Left lung (tissue), 10 donors: ENCODE measurements around the gene S100PBP. TPM values are rescaled to one million over a fixed set of nuclear protein-coding genes. Genes with fewer than 3 reads are reported as not detected.
A peak's percentile ranks its signal among the peaks of the same experiment; 100 is the strongest.

Experiments
- ATAC-seq: fragments of 200-7000 bp; cut with Tn5 transposase; one replicate; pipeline ENCODE4 v1.9.1; 2020; ENCODE audit warnings: moderate library complexity
- DNase-seq, 4 donors: peaks; one replicate each; pipeline ENCODE4 v3.0.0-alpha.2; 2013 to 2020
- H3K27ac ChIP-seq, 2 donors: fragments of 200-600 bp; sonication (generic) in 1 of 2; one replicate each; pipeline versions ENCODE4 v1.5.0 to v1.8.0; 2020 to 2021
- H3K27me3 ChIP-seq, 2 donors: fragments of 200-600 bp; sonication (generic) in 1 of 2; one replicate each; pipeline versions ENCODE4 v1.5.0 to v1.8.0; 2020 to 2021
- H3K36me3 ChIP-seq, 2 donors: fragments of 200-600 bp; sonication (generic) in 1 of 2; one replicate each; pipeline versions ENCODE4 v1.5.0 to v1.8.0; 2020 to 2021
- H3K4me1 ChIP-seq, 2 donors: fragments of 200-600 bp; one replicate each; pipeline ENCODE4 v1.8.0; 2021
- H3K4me3 ChIP-seq, 2 donors: fragments of 200-600 bp; sonication (generic) in 1 of 2; one replicate each; pipeline versions ENCODE4 v1.5.0 to v1.8.0; 2020 to 2021; ENCODE audit warnings: mild to moderate bottlenecking in 1 of 2
- H3K9me3 ChIP-seq, 2 donors: fragments of 200-600 bp; sonication (generic) in 1 of 2; one replicate each; pipeline versions ENCODE4 v1.5.0 to v1.8.0; 2020 to 2021
- intact Hi-C, 2 donors: fragments of 100-400 bp; cut with DNase I; formaldehyde crosslinking; loops; one replicate each; pipeline versions ENCODE4 v1.11.2 to v1.14.2; 2022
- polyA plus RNA-seq, 6 donors: library from polyadenylated mRNA; unstranded; fragments of 120-200 nt; gene quantifications; one replicate each; pipeline ENCODE4 v1.2.1, GENCODE V29; 2013; ENCODE audit not compliant: insufficient read length in 6 of 6
- total RNA-seq, 2 donors: library from RNA; stranded (reverse); fragmentation: NEBNext Ultra II Directional; extraction: Animal tissue kit (Norgen Biotek cat#: 25700); gene quantifications; one replicate each; pipeline ENCODE4 v1.2.1, GENCODE V29; 2021
- TF ChIP-seq, protein P1 (sequence below), 2 donors: fragments of 200-600 bp; sonication (generic) in 1 of 2; IDR thresholded peaks; one replicate each; pipeline versions ENCODE4 v1.5.0 to v1.8.0; 2021; ENCODE audit warnings: antibody characterized with exemption in 2 of 2
- donor health status: DM: no; HTN: yes; CAD: no.
- donor health status: DM: no; HTN: no; CAD: no.

S100PBP gene
- total and polyA plus RNA-seq, 8 donors, result 32.3 to 56.5 (median 51.1) TPM

- peaks cover 0 to 79% of the 10 kb centered on the region in 2 donors for H3K27me3 ChIP-seq
- no peaks in the 10 kb centered on the region for H3K36me3 ChIP-seq
- intact Hi-C loops, result loop anchor here in 1 of 2 donors (5.0 to 10.0 kb wide), 2 partner anchors 161 to 211 kb away; partner anchors contain the start of gene AZIN2
- no peaks in the 10 kb centered on the region for H3K9me3 ChIP-seq
- no peak overlapping the region for H3K27ac ChIP-seq
- ATAC-seq, result no peak
- no peak for DNase-seq
- TF ChIP-seq, protein P1, sequence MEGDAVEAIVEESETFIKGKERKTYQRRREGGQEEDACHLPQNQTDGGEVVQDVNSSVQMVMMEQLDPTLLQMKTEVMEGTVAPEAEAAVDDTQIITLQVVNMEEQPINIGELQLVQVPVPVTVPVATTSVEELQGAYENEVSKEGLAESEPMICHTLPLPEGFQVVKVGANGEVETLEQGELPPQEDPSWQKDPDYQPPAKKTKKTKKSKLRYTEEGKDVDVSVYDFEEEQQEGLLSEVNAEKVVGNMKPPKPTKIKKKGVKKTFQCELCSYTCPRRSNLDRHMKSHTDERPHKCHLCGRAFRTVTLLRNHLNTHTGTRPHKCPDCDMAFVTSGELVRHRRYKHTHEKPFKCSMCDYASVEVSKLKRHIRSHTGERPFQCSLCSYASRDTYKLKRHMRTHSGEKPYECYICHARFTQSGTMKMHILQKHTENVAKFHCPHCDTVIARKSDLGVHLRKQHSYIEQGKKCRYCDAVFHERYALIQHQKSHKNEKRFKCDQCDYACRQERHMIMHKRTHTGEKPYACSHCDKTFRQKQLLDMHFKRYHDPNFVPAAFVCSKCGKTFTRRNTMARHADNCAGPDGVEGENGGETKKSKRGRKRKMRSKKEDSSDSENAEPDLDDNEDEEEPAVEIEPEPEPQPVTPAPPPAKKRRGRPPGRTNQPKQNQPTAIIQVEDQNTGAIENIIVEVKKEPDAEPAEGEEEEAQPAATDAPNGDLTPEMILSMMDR (IDR thresholded peaks at IDR 0.05), result no peak
- no peak overlapping the region for H3K4me3 ChIP-seq
- peaks cover 2 to 8% of the 10 kb centered on the region in 2 donors for H3K4me1 ChIP-seq
Measured at GRCh38 chr1:32873484-32873883, 56.0 kb downstream of the S100PBP start.

DNA sequence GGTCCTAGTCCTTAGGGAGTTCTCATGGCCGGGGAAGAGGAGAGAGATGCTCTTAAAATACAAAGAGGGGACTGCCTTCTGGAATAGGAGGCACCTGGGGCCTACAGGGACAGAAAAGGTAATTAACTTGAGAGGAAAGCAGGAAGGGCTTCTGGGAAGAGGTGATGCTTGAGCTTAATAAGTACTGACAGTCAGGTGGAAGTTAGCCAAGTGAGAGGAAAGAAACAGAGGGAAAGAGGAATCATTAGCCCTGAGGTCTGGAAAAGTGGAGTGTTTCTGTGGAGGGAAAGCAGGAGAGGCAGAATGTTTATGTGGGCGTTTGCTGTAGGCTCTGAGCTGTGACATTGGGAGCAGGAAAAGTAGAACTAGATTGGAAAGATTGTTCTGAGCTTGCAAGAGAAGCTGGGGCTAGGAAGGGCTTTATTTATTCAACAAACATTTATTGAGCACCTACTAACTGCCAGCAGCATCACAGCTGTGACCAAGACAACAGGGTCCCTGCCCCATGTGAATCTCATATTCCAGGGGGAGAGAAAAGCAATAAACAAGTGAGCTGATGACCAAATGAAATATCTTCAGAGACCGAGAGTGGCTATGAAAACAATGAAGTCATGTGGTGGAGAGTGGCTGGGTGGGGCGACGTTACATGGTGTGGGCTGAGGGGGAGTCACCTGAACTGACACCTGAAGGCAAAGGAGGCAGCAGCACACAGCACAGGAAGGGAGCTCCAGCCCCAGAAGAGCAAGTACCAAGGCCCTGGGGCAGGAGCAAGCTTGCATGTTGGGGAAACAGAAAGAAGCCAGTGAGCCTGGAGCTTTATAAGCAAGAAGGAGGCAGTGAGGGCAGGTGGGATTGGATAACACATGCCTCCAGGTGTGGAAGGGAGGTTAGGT lies 57.7 kb downstream of the S100PBP start:
- Histone ChIP-seq H3K4me3 (no peak overlapping the region), H3K27me3 (peaks cover 0 to 75% of the 10 kb centered on the region in 2 donors), H3K4me1 (peaks cover 2 to 8% of the 10 kb centered on the region in 2 donors), H3K36me3 (no peaks in the 10 kb centered on the region), H3K27ac (no peak overlapping the region), H3K9me3 (no peaks in the 10 kb centered on the region)
- ATAC-seq (no peak), DNase-seq (no peak)
- intact Hi-C loops, result loop anchor here in 1 of 2 donors (5.0 to 10.0 kb wide), 2 partner anchors 163 to 210 kb away; partner anchors contain the start of gene AZIN2
- TF ChIP-seq, protein P1 (IDR thresholded peaks at IDR 0.05), result no peak

GRCh38 chr1:32876341-32877210 lies 59.1 kb downstream of the S100PBP start:
- peak in 2 of 4 donors; percentile 58 to 93 for DNase-seq
- H3K27ac ChIP-seq, result no peak overlapping the region
- no peaks in the 10 kb centered on the region for H3K9me3 ChIP-seq
- H3K27me3 ChIP-seq, result peaks cover 0 to 62% of the 10 kb centered on the region in 2 donors
- TF ChIP-seq, protein P1 (IDR thresholded peaks at IDR 0.05), result peak; percentile 88 to 93
- intact Hi-C loops, result loop anchor here in 1 of 2 donors (10.0 kb wide), 1 partner anchor 208 kb away; the partner anchor contains the start of gene AZIN2
- H3K4me1 ChIP-seq, result peaks cover 0 to 2% of the 10 kb centered on the region in 2 donors
- no peaks in the 10 kb centered on the region for H3K36me3 ChIP-seq
- peak; percentile 90 for ATAC-seq
- H3K4me3 ChIP-seq, result no peak overlapping the region

DNA sequence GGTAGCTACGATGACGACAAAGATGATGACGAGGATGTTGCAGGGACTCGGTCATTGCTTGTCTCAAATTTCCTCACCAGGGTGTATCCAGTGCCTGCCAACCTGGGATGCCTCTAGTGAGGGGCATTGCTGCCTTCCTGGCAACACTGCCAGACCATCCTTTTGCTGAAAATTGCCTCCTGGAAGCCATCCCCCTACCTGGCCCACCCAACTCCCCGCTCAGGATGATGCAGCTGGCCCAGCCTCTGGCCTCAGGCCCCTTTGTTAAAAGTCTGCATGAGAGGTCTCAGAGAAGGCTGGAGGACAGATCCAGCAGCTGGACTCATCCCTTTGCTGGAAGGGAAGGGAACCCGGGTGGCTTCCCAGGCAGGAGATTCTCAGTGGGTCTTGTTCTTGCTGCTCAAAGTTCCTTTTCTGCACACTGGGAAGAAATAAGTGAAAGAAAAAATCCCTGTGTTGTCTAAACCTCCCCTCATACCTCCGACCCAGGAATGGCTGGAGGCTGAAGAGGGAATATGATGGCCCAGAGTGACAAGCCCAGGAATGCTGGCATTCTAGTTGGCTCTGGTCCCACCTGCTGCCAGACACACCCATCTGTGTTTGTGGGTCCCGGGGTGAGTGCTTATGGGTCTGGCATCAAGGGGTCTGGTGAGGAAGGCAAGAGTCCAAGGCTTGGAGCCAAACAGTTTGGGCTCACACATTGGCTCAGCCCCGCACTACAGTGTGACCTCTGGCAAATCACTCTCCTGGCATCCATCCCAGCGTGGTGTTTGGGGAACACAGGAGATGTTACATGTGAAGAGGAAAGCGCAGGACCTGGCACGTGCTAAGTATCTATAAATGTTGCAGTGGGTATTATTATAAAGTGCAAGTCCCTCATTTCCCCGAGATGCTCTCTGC lies 60.0 kb downstream of the S100PBP start:
- H3K36me3 ChIP-seq, result no peaks in the 10 kb centered on the region
- DNase-seq, result peak in 1 of 4 donors; percentile 30
- no peak for ATAC-seq
- peaks cover 0 to 58% of the 10 kb centered on the region in 2 donors for H3K27me3 ChIP-seq
- no peak overlapping the region for H3K4me3 ChIP-seq
- no peaks in the 10 kb centered on the region for H3K9me3 ChIP-seq
- TF ChIP-seq, protein P1 (IDR thresholded peaks at IDR 0.05), result no peak
- intact Hi-C loops, result loop anchor here in 1 of 2 donors (10.0 kb wide), 1 partner anchor 207 kb away; the partner anchor contains the start of gene AZIN2
- H3K27ac ChIP-seq, result no peak overlapping the region
- H3K4me1 ChIP-seq, result peaks cover 0 to 2% of the 10 kb centered on the region in 2 donors
